Skeletal muscle satellite cell (primary cell): Measurements from ENCODE around the gene KIF4A.

Source experiments
- H3K27me3 ChIP-seq: 2 replicates; pipeline ENCODE4 v1.7.0; 2013; ENCODE audit warnings: low read length; ENCODE audit not compliant: control insufficient read depth, insufficient read depth
- H3K36me3 ChIP-seq: 2 replicates; pipeline ENCODE4 v1.7.0; 2013; ENCODE audit warnings: mild to moderate bottlenecking, control low read depth, low read length; ENCODE audit not compliant: insufficient read depth
- H3K4me1 ChIP-seq: 2 replicates; pipeline ENCODE4 v1.7.0; 2013; ENCODE audit warnings: low read length; ENCODE audit not compliant: control insufficient read depth, insufficient read depth
- H3K4me2 ChIP-seq: 2 replicates; pipeline ENCODE4 v1.7.0; 2013; ENCODE audit warnings: mild to moderate bottlenecking, low read length
- H3K4me3 ChIP-seq: 2 replicates; pipeline ENCODE4 v1.7.0; 2013; ENCODE audit warnings: low read length
- H3K9ac ChIP-seq: 2 replicates; pipeline ENCODE4 v1.7.0; 2013; ENCODE audit warnings: mild to moderate bottlenecking, low read depth, low read length, moderate library complexity
- H3K9me3 ChIP-seq: replicated peaks from 2 replicates; pipeline ENCODE4 v1.7.0; 2013; ENCODE audit warnings: mild to moderate bottlenecking, control low read depth, low read length

KIF4A gene

DNA sequence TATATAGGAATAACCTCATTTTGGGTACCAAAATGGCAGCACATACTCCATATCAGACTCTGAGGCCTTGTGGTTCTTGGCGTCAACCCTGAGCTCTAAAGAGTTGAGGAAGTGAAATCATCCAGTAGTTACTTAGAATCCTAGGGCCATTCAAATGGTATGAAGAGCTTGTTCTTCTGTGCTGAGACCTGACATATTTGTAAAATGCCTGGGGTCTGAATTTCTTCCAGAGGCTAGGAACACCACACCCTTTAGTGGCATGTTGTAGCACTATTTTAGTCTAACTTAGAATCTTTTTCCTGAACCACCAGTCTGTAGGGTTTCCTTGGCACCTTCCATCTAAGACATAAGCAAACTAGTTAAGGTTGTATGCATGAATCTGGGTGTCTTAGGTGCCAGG, 115.1 kb downstream of the KIF4A start:
- Histone ChIP-seq H3K4me2 (no peak overlapping the region), H3K36me3 (no peaks in the 10 kb centered on the region), H3K4me3 (no peak overlapping the region), H3K4me1 (no peaks in the 10 kb centered on the region), H3K9ac (no peak overlapping the region), H3K27me3 (no peaks in the 10 kb centered on the region), H3K9me3 (no peaks in the 10 kb centered on the region)

DNA sequence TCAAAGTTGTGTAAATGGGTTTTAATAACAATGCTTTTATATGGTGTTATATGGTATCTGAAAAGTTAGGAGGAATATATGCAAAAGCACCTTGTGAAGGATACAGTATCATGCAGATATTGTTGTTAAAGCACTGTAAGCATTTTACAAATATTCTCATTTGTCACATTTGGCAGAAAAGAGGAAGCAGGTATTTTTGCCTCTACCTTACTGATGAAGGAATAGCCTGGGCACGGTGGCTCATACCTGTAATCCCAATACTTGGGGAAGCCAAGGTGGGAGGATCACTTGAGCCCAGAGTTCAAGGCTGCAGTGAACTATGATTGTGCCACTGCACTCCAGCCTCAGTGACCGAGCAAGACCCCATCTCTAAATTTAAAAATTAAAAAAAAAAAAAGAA, 121.0 kb downstream of the KIF4A start:
- no peaks in the 10 kb centered on the region for H3K4me1 ChIP-seq

DNA sequence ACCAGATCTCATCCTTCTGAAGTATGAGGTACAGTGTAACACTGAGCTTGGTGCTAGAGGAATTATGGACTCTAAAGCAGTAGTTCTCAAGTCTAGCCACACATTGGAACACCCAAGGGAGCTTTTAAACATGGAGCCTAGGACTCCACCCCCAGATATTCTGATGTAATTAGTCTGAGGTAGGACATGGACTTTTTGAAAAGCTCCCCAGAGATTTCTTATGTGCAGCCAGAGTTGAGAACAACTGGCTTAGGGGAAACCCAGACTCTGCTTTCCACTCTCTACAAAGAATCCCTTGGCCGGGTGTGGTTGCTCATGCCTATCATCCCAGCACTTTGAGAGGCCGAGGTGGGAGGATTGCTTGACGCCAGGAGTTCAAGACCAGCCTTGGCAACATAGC, 121.6 kb downstream of the KIF4A start:
- Histone ChIP-seq H3K4me1 (no peaks in the 10 kb centered on the region), H3K27me3 (no peaks in the 10 kb centered on the region), H3K9me3 (no peaks in the 10 kb centered on the region), H3K36me3 (no peaks in the 10 kb centered on the region), H3K4me2 (no peak overlapping the region), H3K4me3 (no peak overlapping the region), H3K9ac (no peak overlapping the region)

More for the DNA sequence above, 121.0 kb downstream of the KIF4A start:
- Histone ChIP-seq H3K9me3 (no peaks in the 10 kb centered on the region), H3K9ac (no peak overlapping the region), H3K27me3 (no peaks in the 10 kb centered on the region), H3K36me3 (no peaks in the 10 kb centered on the region), H3K4me2 (no peak overlapping the region), H3K4me3 (no peak overlapping the region)

DNA sequence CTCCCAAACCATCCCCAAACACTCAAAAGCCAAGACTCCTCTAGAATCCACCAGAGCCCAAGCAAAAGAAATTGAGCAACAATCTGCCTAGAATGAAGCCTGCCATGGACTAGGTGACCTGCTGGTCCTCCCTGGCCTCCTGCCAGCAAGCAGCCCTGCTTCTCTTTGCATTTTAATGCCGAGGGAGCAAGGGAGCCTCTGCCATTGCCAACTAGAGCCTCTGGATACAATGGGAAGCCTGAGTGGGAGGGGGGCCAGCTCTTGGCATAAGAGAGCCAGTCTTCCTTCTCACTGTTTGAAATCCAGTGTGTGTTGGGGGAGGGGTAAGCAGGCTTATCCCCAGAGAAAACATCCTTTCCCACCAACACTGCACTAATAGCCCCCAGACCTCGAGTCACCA, 131.7 kb downstream of the KIF4A start:
- H3K4me3 ChIP-seq = no peak overlapping the region
- no peak overlapping the region for H3K4me2 ChIP-seq
- H3K4me1 ChIP-seq = no peaks in the 10 kb centered on the region
- H3K9ac ChIP-seq = no peak overlapping the region
- no peaks in the 10 kb centered on the region for H3K36me3 ChIP-seq
- H3K27me3 ChIP-seq = no peaks in the 10 kb centered on the region
- no peaks in the 10 kb centered on the region for H3K9me3 ChIP-seq

DNA sequence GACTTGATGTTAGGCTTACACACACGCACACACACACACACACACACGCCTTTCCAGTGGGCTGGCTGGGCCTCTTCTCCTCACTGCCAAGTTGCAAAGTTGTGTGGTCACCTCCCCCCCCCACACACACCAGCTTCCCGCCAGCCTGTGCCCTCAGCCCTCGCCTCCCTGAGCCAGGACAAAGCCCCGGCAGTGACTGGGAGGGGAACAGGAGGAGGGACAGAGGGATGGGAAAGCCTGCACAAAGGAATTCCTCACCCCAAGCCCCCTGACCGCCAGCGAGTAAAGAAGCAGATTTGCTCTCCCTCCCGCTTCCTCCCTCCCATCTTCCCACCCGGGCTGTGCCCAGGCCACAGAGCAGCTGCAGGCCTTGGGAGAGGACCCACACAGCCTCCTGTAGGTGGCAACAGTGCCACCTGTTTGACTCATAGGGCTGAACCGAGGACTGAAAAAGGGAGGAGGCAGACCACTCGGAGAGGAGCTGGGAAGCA, 133.0 kb downstream of the KIF4A start, which contains the start of gene GDPD2:
TSS of gene GDPD2 (plus strand) at position 464 of the 491 bp plus-strand sequence. CDS start 1,671 bp downstream, outside the sequence.
- no peaks in the 10 kb centered on the region for H3K9me3 ChIP-seq
- no peak within 1 kb of the TSS for H3K4me2 ChIP-seq
- H3K4me3 ChIP-seq = no peak within 1 kb of the TSS
- H3K9ac ChIP-seq = no peak within 1 kb of the TSS
- H3K36me3 ChIP-seq = no peaks in the 10 kb centered on the region
- H3K27me3 ChIP-seq = no peaks in the 10 kb centered on the region
- H3K4me1 ChIP-seq = no peaks in the 10 kb centered on the region

DNA sequence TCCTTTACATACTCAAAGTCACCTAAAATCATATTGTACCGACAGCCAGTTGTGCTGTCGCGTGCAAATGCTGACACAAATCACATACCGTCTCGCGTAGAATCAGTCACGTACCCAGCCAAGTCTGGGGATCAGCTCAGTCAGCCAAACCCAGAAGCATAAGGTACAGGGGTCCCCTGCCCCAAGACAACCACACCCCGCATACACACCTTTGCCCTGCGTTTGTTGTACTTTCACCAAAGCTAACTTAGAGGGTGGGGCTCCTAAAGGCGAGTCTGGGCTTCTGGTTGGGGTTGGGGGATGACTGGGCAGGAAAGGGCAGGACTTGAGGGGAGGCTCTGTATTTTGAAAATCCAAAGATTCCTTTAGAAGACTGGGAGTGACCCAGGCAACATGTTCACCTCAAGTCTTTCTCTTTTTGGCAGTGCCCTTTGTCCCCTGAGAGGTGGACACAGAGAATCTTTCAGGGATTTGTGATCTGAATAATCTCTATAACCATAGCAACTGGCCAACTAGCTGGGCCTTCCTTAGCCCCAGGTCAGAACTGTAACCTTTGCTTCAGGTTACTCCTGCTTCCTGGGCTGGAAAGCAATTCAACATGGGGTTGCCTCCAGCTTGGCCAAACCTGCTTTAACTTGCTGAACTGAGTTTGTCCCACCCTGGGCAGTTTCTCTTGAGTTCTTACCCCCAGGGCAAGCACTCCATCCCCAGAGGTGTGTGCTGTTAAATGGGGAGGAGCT, 134.2 kb downstream of the KIF4A start:
- Histone ChIP-seq H3K4me2 (no peak overlapping the region), H3K9me3 (no peaks in the 10 kb centered on the region), H3K9ac (no peak overlapping the region), H3K4me3 (no peak overlapping the region), H3K36me3 (no peaks in the 10 kb centered on the region), H3K27me3 (no peaks in the 10 kb centered on the region), H3K4me1 (no peaks in the 10 kb centered on the region)

DNA sequence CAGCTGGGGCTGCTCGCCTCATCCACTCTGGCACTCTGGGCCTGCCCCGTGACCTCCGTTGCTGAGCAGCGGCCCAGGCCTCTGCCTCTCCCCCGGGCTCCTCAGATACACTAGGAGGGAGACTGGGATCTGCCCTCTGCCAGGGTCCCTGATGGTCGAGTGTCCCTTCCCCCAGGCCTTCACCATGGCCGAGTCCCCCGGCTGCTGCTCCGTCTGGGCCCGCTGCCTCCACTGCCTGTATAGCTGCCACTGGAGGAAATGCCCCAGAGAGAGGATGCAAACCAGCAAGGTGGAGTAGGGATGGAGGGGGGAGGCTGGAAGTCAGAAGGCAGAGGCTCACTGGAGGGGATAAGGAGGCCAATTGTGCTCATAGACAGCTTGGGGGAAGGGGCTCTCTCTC, 134.9 kb downstream of the KIF4A start:
- no peaks in the 10 kb centered on the region for H3K4me1 ChIP-seq
- H3K9me3 ChIP-seq = no peaks in the 10 kb centered on the region
- no peak overlapping the region for H3K4me2 ChIP-seq
- H3K4me3 ChIP-seq = no peak overlapping the region
- no peaks in the 10 kb centered on the region for H3K27me3 ChIP-seq
- H3K36me3 ChIP-seq = no peaks in the 10 kb centered on the region
- no peak overlapping the region for H3K9ac ChIP-seq

DNA sequence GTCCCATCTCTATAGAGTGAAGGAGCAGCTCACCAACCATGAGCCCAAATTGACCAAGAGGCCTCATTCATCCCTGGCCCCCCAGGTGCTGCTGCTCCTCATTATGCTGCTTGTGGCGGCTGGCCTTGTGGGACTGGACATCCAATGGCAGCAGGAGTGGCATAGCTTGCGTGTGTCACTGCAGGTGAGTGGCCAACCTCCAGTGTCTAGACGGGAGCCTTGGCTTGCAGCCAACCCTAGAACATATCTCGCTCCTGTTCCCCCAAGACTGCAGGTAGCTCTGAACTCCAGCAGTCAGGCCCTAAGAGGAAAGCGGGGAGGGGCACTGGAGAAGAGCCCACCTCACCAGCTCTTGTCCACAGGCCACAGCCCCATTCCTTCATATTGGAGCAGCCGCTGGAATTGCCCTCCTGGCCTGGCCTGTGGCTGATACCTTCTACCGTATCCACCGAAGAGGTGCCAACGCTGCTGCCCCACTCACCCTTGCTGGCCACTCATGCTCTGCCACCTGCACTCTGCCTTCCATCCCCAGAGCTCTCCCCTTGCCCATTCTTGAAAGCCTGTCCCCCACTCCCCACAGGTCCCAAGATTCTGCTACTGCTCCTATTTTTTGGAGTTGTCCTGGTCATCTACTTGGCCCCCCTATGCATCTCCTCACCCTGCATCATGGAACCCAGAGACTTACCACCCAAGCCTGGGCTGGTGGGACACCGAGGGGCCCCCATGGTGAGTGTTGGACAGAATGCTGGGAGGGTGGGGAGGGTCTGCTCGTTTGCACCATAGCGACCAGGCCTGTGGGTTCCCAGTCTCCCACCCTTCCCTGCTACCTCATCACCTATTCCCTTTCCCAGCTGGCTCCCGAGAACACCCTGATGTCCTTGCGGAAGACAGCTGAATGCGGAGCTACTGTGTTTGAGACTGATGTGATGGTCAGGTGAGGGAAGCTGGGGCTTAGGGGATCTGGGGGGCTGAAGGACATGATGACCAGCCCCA, 136.7 kb downstream of the KIF4A start:
- Histone ChIP-seq H3K4me3 (no peak overlapping the region), H3K27me3 (no peaks in the 10 kb centered on the region), H3K36me3 (no peaks in the 10 kb centered on the region), H3K4me2 (no peak overlapping the region), H3K4me1 (no peaks in the 10 kb centered on the region), H3K9ac (no peak overlapping the region), H3K9me3 (no peaks in the 10 kb centered on the region)

DNA sequence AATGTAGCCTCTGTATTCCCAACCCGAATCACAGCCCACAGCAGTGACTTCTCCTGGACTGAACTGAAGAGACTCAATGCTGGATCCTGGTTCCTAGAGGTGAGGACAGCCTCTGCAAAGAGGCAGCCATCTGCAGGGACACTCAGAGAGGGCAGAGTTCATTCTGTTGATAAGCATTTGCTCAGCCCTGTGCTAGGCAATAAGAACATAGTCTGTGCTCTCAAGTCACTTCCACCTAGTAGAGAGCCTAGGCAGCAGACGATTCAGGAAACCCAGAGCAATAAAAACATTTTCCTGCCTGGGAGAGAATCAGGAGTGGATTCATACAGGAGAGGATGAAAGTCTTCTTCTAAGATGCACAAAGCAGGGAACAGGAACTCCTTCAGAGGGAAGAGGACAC, 137.5 kb downstream of the KIF4A start:
- Histone ChIP-seq H3K9ac (no peak overlapping the region), H3K36me3 (no peaks in the 10 kb centered on the region), H3K4me3 (no peak overlapping the region), H3K9me3 (no peaks in the 10 kb centered on the region), H3K4me2 (no peak overlapping the region), H3K4me1 (no peaks in the 10 kb centered on the region), H3K27me3 (no peaks in the 10 kb centered on the region)

DNA sequence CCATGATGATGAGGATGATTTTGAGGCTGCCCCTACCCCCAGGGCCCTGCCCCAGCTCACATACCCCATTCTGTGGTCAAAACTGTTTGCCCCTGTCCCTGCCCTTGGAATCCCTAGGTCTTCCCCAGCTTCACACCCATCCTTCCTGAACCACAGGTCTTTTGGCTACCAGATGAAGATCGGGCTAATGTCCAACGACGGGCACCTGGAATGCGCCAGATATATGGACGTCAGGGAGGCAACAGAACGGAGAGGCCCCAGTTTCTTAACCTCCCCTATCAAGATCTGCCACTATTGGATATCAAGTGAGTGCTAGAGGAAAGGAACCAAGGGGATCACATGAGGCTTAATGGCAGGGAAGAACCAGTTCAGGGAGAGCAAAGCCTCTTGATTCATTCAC, 139.9 kb downstream of the KIF4A start:
- Histone ChIP-seq H3K4me2 (no peak overlapping the region), H3K36me3 (no peaks in the 10 kb centered on the region), H3K9me3 (no peaks in the 10 kb centered on the region), H3K4me3 (no peak overlapping the region), H3K9ac (no peak overlapping the region), H3K27me3 (no peaks in the 10 kb centered on the region), H3K4me1 (peaks cover under 1% of the 10 kb centered on the region)

DNA sequence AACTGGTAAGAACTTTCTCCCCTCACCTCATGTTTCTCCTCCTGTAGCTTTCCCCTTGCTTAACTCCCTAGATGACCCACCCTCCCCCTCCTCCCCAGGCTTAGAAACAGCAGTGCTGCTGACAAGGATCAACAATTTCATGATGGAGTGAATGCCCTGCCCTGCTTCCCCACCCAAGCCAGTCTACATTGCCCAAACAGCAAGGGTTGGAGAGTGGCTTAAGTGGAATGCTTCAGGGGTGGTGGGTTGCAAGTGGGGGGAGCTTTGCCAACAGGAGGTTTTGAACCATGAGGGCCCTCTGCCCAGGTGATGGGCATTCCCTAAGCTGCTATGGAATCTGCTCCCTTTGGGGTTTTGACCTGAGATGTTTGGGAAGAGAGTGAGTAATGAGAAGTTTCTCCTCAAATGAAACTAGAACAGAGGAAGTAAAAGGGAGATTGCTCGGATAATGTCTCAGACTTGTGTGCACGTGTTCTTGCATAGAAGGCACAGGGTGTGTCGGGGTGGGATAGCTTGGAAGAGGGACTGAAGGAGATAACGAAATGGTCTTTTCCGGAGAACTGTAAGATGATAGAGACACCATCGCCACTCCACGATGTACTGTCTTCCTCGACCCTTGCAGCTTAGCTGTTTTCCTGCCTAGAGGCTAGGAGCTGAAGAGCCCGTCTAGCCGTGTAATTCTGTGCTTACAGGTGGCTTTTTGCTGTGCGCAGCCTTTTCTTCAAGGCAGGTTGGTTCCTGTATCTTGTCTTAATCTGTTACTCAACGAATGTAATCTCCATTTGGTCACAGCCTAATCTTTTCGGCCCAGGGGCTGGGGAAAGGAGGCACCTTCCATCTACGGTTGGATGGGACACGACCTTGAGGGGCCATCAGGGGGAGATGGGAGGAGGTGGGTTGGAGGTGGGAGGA, 143.3 kb downstream of the KIF4A start:
- Histone ChIP-seq H3K4me3 (peak overlapping the region; percentile 83), H3K4me1 (peaks cover 26% of the 10 kb centered on the region), H3K9ac (no peak overlapping the region), H3K4me2 (peak overlapping the region; percentile 96), H3K36me3 (no peaks in the 10 kb centered on the region), H3K27me3 (no peaks in the 10 kb centered on the region), H3K9me3 (no peaks in the 10 kb centered on the region)
